Measurements from ENCODE around the gene ACO1.

- no peak for TF ChIP-seq POLR2AphosphoS5 (IDR thresholded peaks at IDR 0.05)
- TF ChIP-seq CTCF (IDR thresholded peaks at IDR 0.05 in 8 of 11, conservative IDR thresholded peaks at IDR 0.05 in 3 of 11): no peak
These were observed 2.8 kb downstream of the ACO1 start for GRCh38 chr9:32387256-32387655.

All from spleen (tissue), 7 donors.